Endothelial cell of umbilical vein (primary cell): ENCODE measurements around the gene OSBPL9. TPM values are rescaled to one million over a fixed set of nuclear protein-coding genes. Genes with fewer than 3 reads are reported as not detected.

ENCODE experiments used
- BruUV-seq: library from RNA; stranded (reverse); fragments of 400-500 nt; replicated peaks from 2 replicates; lab custom pipeline; 2021; lab: Mats Ljungman, UMichigan
- CTCF ChIA-PET: fragments of 300-600, 350-600 bp; sonication (Branson Sonifier 250); formaldehyde crosslinking; loops from one replicate; lab custom pipeline; 2021; ENCODE audit warnings: antibody characterized with exemption, inconsistent platforms; lab: Charles Lee
- POLR2A ChIA-PET: fragments of 300-600, 350-600 bp; sonication (Branson Sonifier 250); formaldehyde crosslinking; loops from one replicate; lab custom pipeline; 2021; ENCODE audit warnings: antibody characterized with exemption, inconsistent platforms; lab: Charles Lee
- DNase-seq: peaks from one replicate; pipeline ENCODE4 v3.0.0-alpha.2; 2011; ENCODE audit warnings: low read depth, low spot score
- FAIRE-seq: peaks from 2 replicates; lab custom pipeline; 2011; peaks lifted over from hg19 to GRCh38; lab: Jason Lieb, UNC
- H2AFZ ChIP-seq: 2 replicates; pipeline ENCODE4 v1.6.0; 2012; ENCODE audit warnings: low read depth, low read length, control low read depth, inconsistent platforms
- H3K27ac ChIP-seq: 2 replicates; pipeline ENCODE4 v1.5.1; 2011; ENCODE audit warnings: low read depth, mild to moderate bottlenecking, control low read depth, low read length, moderate library complexity; ENCODE audit not compliant: insufficient read depth
- H3K27me3 ChIP-seq, 2 experiments: 2 replicates each; pipeline versions ENCODE4 v1.6.0 to v1.6.1; 2011; ENCODE audit warnings: low read length in 2 of 2, mixed read lengths in 1 of 2; ENCODE audit not compliant: control insufficient read depth in 2 of 2, insufficient read depth in 2 of 2
- H3K36me3 ChIP-seq, 2 experiments: 2 replicates in 1 of 2; 3 replicates in 1 of 2; pipeline ENCODE4 v1.5.1; 2011; ENCODE audit warnings: low read length in 2 of 2, mild to moderate bottlenecking in 1 of 2, moderate library complexity in 1 of 2; ENCODE audit not compliant: control insufficient read depth in 2 of 2, insufficient read depth in 2 of 2; ENCODE audit errors: extremely low read depth in 1 of 2
- H3K4me1 ChIP-seq: 3 replicates; pipeline ENCODE4 v1.5.1; 2011; ENCODE audit warnings: mild to moderate bottlenecking, low read length; ENCODE audit not compliant: control insufficient read depth, insufficient read depth; ENCODE audit errors: extremely low read depth
- H3K4me2 ChIP-seq: 2 replicates; pipeline ENCODE4 v1.6.1; 2011; ENCODE audit warnings: low read length, control low read depth, mixed read lengths; ENCODE audit not compliant: insufficient read depth
- H3K4me3 ChIP-seq, 3 experiments: fragments of 200-600 bp in 1 of 3; sonication (generic), shearing (Covaris generic) in 1 of 3; replicated peaks in 1 of 3; 2 replicates each; pipeline ENCODE4 v1.5.1; 2011 to 2016; ENCODE audit warnings: control low read depth in 3 of 3, low read length in 3 of 3, mild to moderate bottlenecking in 2 of 3, inconsistent platforms in 1 of 3, low read depth in 1 of 3, moderate library complexity in 1 of 3; ENCODE audit not compliant: insufficient read depth in 1 of 3
- H3K79me2 ChIP-seq: 2 replicates; pipeline ENCODE4 v1.6.0; 2012; ENCODE audit warnings: low read length, inconsistent platforms; ENCODE audit not compliant: control insufficient read depth, insufficient read depth
- H3K9ac ChIP-seq: replicated peaks from 2 replicates; pipeline ENCODE3; 2011; ENCODE audit warnings: low read length, control low read depth; ENCODE audit not compliant: insufficient read depth; ENCODE audit errors: extremely low read depth
- H3K9me1 ChIP-seq: replicated peaks from 3 replicates; pipeline ENCODE4 v1.6.0; 2011; ENCODE audit warnings: mild to moderate bottlenecking, low read length; ENCODE audit not compliant: control insufficient read depth, insufficient read depth; ENCODE audit errors: extremely low read depth
- H3K9me3 ChIP-seq: replicated peaks from 2 replicates; pipeline ENCODE4 v1.5.1; 2012; ENCODE audit warnings: low read length, inconsistent platforms; ENCODE audit not compliant: control insufficient read depth, insufficient read depth
- H4K20me1 ChIP-seq: replicated peaks from 2 replicates; pipeline ENCODE3; 2011; ENCODE audit warnings: mild to moderate bottlenecking, low read length; ENCODE audit not compliant: control insufficient read depth, insufficient read depth; ENCODE audit errors: extremely low read depth
- EZH2 ChIP-seq: IDR thresholded peaks from 2 replicates; pipeline ENCODE4 v1.6.1; 2012; ENCODE audit warnings: borderline replicate concordance, low read depth, mild to moderate bottlenecking, moderate library complexity, low read length, inconsistent platforms; ENCODE audit not compliant: severe bottlenecking
- FOS ChIP-seq: IDR thresholded peaks from 2 replicates; pipeline ENCODE4 v1.6.1; 2011; ENCODE audit warnings: mild to moderate bottlenecking, low read length, moderate library complexity, borderline replicate concordance; ENCODE audit not compliant: insufficient read depth
- GATA2 ChIP-seq: IDR thresholded peaks from 2 replicates; pipeline ENCODE4 v1.7.0; 2011; ENCODE audit warnings: low read depth, mild to moderate bottlenecking, moderate library complexity, mixed read lengths, low read length; ENCODE audit not compliant: insufficient read length, insufficient read depth
- JUN ChIP-seq: IDR thresholded peaks from 2 replicates; pipeline ENCODE4 v1.6.1; 2011; ENCODE audit warnings: borderline replicate concordance, low read depth; ENCODE audit not compliant: insufficient read length, insufficient read depth
- MYC ChIP-seq: IDR thresholded peaks from one replicate; pipeline ENCODE4 v1.6.1; 2011; ENCODE audit warnings: mild to moderate bottlenecking, low read depth, low read length
- POLR2A ChIP-seq: IDR thresholded peaks from 2 replicates; pipeline ENCODE4 v1.6.1; 2012; ENCODE audit warnings: low read depth, mild to moderate bottlenecking, control low read depth, low read length
- POLR2AphosphoS5 ChIP-seq: IDR thresholded peaks from 2 replicates; pipeline ENCODE4 v1.6.1; 2012; ENCODE audit warnings: low read depth, mild to moderate bottlenecking, control low read depth, low read length, moderate library complexity; ENCODE audit not compliant: insufficient read depth
- dilution Hi-C: fragments of 300-500 bp; cut with MboI; formaldehyde crosslinking; loops from one replicate; pipeline ENCODE4 v1.15.0; 2019; ENCODE audit warnings: low sequenced_read_pairs; ENCODE audit not compliant: extremely low pct_ligation_motif_present
- intact Hi-C: fragments of 100-400 bp; cut with micrococcal nuclease; formaldehyde crosslinking; loops from one replicate; pipeline ENCODE4 v1.10.0; 2022
- polyA plus RNA-seq, 4 experiments: library from polyadenylated mRNA; depleted of rRNA in 3 of 4; stranded (reverse) in 3 of 4; unstranded in 1 of 4; fragments of >200 nt; gene quantifications; 2 replicates each; pipeline versions ENCODE4 v1.2.1 to v1.2.3, GENCODE V29; 2011 to 2012; ENCODE audit warnings: missing spikeins in 1 of 4
- total RNA-seq: library from RNA; stranded (reverse); gene quantifications from 2 replicates; pipeline ENCODE4 v1.2.3, GENCODE V29; 2021
- TF ChIP-seq, protein P1 (sequence below), 2 donors: IDR thresholded peaks; 1 replicate in 1 of 2; 2 replicates in 1 of 2; pipeline ENCODE4 v1.5.1; 2011; ENCODE audit warnings: low read length in 2 of 2, mild to moderate bottlenecking in 2 of 2, moderate library complexity in 2 of 2, control low read depth in 1 of 2, inconsistent platforms in 1 of 2, low read depth in 1 of 2; ENCODE audit not compliant: insufficient read depth in 1 of 2; ENCODE audit errors: extremely low read depth in 1 of 2
- TF ChIP-seq, protein P2 (sequence below): IDR thresholded peaks from 2 replicates; pipeline ENCODE4 v1.6.1; 2011; ENCODE audit not compliant: insufficient read depth, insufficient read length

The OSBPL9 gene
- total and polyA plus RNA-seq, 2 donors (not counting 3 experiments of a cell fraction or from before 2014, with no cell fraction given) = 46.2 to 80.3 TPM

DNA sequence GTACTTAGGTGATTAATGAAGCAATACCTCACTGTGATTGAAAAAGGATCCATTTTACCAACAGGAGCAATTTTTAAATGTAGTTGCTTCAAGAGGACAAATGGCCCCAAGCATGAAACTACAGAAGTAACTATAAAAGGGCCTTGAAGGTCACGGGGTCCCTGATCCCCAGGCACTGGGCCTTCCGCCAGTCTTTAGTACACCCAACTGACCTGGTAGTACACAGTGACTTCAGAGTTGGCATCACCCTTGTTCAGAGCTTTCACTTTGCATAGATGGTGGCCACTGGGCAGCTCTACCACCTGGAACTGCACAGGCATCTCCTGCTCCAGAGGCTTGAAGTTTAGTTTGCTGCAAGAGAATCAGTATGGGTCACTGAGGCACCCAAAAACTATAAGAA, 177.4 kb downstream of the OSBPL9 start:
- CTCF ChIA-PET = interaction anchor here (0.9 kb wide), 2 partner anchors 11 to 20 kb away, joined by 3 read pairs; no protein-coding TSS in a partner anchor
- BruUV-seq = no TSS peak
- Histone ChIP-seq H3K27me3 (no peaks in the 10 kb centered on the region), H4K20me1 (no peaks in the 10 kb centered on the region), H3K79me2 (no peaks in the 10 kb centered on the region), H3K9ac (no peak overlapping the region), H3K9me1 (no peaks in the 10 kb centered on the region), H3K36me3 (peaks cover 35 to 39% of the 10 kb centered on the region in 2 experiments), H2AFZ (no peak overlapping the region), H3K27ac (no peak overlapping the region), H3K4me1 (no peaks in the 10 kb centered on the region), H3K4me3 (no peak overlapping the region), H3K4me2 (no peak overlapping the region), H3K9me3 (no peaks in the 10 kb centered on the region)
- intact Hi-C loops = no loop called here
- no peak for FAIRE-seq
- DNase-seq = no peak
- POLR2A ChIA-PET = no interaction called here
- TF ChIP-seq MYC (no peak), FOS (no peak), EZH2 (no peak), JUN (no peak), POLR2A (no peak), POLR2AphosphoS5 (no peak), GATA2 (no peak)
- TF ChIP-seq, protein P1, sequence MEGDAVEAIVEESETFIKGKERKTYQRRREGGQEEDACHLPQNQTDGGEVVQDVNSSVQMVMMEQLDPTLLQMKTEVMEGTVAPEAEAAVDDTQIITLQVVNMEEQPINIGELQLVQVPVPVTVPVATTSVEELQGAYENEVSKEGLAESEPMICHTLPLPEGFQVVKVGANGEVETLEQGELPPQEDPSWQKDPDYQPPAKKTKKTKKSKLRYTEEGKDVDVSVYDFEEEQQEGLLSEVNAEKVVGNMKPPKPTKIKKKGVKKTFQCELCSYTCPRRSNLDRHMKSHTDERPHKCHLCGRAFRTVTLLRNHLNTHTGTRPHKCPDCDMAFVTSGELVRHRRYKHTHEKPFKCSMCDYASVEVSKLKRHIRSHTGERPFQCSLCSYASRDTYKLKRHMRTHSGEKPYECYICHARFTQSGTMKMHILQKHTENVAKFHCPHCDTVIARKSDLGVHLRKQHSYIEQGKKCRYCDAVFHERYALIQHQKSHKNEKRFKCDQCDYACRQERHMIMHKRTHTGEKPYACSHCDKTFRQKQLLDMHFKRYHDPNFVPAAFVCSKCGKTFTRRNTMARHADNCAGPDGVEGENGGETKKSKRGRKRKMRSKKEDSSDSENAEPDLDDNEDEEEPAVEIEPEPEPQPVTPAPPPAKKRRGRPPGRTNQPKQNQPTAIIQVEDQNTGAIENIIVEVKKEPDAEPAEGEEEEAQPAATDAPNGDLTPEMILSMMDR (IDR thresholded peaks at IDR 0.05; ENCODE audit: extremely low read depth in 1 of 2, insufficient read depth in 1 of 2, low read depth in 1 of 2, low read length in 2 of 2) = no peak
- TF ChIP-seq, protein P2, sequence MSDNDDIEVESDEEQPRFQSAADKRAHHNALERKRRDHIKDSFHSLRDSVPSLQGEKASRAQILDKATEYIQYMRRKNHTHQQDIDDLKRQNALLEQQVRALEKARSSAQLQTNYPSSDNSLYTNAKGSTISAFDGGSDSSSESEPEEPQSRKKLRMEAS = no peak
- dilution Hi-C loops = no loop called here
